GM23338 (cell line): Measurements from ENCODE around the gene FBRSL1. TPM values are rescaled to one million over a fixed set of nuclear protein-coding genes. Genes with fewer than 3 reads are reported as not detected.

Source experiments
- ATAC-seq: fragments of 200-7000 bp; cut with Tn5 transposase; 3 replicates; pipeline ENCODE4 v1.9.1; 2020
- DNase-seq: peaks from one replicate; pipeline ENCODE4 v3.0.0-alpha.2; 2015; ENCODE audit warnings: low spot score
- H2AFZ ChIP-seq: fragments of 200-600 bp; sonication (generic); 2 replicates; pipeline ENCODE4 v1.8.0; 2016; ENCODE audit warnings: antibody characterized with exemption, mild to moderate bottlenecking, moderate library complexity
- H3F3A ChIP-seq: fragments of 200-600 bp; sonication (generic); replicated peaks from 2 replicates; pipeline ENCODE4 v1.8.0; 2017; ENCODE audit warnings: antibody characterized with exemption, mixed run types, low read depth
- H3K27ac ChIP-seq: fragments of 200-600 bp; sonication (generic); 2 replicates; pipeline ENCODE4 v1.6.1; 2016; ENCODE audit warnings: low read depth
- H3K27me3 ChIP-seq: fragments of 200-600 bp; sonication (generic); 2 replicates; pipeline ENCODE4 v1.8.0; 2016; ENCODE audit warnings: mild to moderate bottlenecking, mixed run types, moderate library complexity; ENCODE audit not compliant: insufficient read depth
- H3K36me3 ChIP-seq: fragments of 200-600 bp; sonication (generic); 2 replicates; pipeline ENCODE4 v1.8.0; 2016; ENCODE audit warnings: mild to moderate bottlenecking; ENCODE audit not compliant: insufficient read depth
- H3K4me1 ChIP-seq: fragments of 200-600 bp; sonication (generic); 2 replicates; pipeline ENCODE4 v1.8.0; 2016; ENCODE audit warnings: mild to moderate bottlenecking, moderate library complexity; ENCODE audit not compliant: insufficient read depth
- H3K4me2 ChIP-seq: fragments of 200-600 bp; sonication (generic); 2 replicates; pipeline ENCODE4 v1.7.1; 2017; ENCODE audit warnings: mixed run types
- H3K4me3 ChIP-seq: fragments of 200-600 bp; sonication (generic); 2 replicates; pipeline ENCODE4 v1.6.1; 2016; ENCODE audit warnings: mixed run types
- H3K79me2 ChIP-seq: fragments of 200-600 bp; sonication (generic); replicated peaks from 2 replicates; pipeline ENCODE4 v1.8.0; 2017; ENCODE audit warnings: mild to moderate bottlenecking; ENCODE audit not compliant: insufficient read depth
- H3K9me2 ChIP-seq: fragments of 200-600 bp; sonication (generic); 2 replicates; pipeline ENCODE4 v1.8.0; 2017; ENCODE audit not compliant: insufficient read depth
- H4K20me1 ChIP-seq: fragments of 200-600 bp; sonication (generic); replicated peaks from 2 replicates; pipeline ENCODE4 v1.8.0; 2017; ENCODE audit warnings: mild to moderate bottlenecking; ENCODE audit not compliant: insufficient read depth
- H3K27ac Mint-ChIP-seq: 2 replicates; pipeline ENCODE4 v1.8.0; 2020; ENCODE audit warnings: inconsistent platforms, mild to moderate bottlenecking, moderate library complexity, mixed read lengths
- H3K27me3 Mint-ChIP-seq: 3 replicates; pipeline ENCODE4 v1.8.0; 2022; ENCODE audit warnings: low read depth, mild to moderate bottlenecking, moderate library complexity, mixed read lengths, inconsistent platforms; ENCODE audit not compliant: insufficient read depth, poor library complexity
- H3K36me3 Mint-ChIP-seq: 3 replicates; pipeline ENCODE4 v1.8.0; 2021; ENCODE audit warnings: low read depth, mild to moderate bottlenecking, inconsistent platforms, moderate library complexity, mixed read lengths
- H3K4me1 Mint-ChIP-seq: 3 replicates; pipeline ENCODE4 v1.8.0; 2020; ENCODE audit warnings: mild to moderate bottlenecking, inconsistent platforms, mixed read lengths
- H3K4me3 Mint-ChIP-seq: 3 replicates; pipeline ENCODE4 v1.8.0; 2021; ENCODE audit warnings: moderate library complexity, mild to moderate bottlenecking, inconsistent platforms, mixed read lengths
- H3K9me3 Mint-ChIP-seq: 3 replicates; pipeline ENCODE4 v1.8.0; 2020; ENCODE audit warnings: moderate library complexity, mild to moderate bottlenecking, inconsistent platforms, mixed read lengths
- CREB1 ChIP-seq: fragments of 250-450 bp; sonication (Bioruptor Pico); IDR thresholded peaks from 2 replicates; pipeline ENCODE4 v1.5.0; 2020; ENCODE audit warnings: low read depth, mild to moderate bottlenecking, moderate library complexity
- EZH2phosphoT487 ChIP-seq: fragments of 200-600 bp; sonication (generic); IDR thresholded peaks from one replicate; pipeline ENCODE4 v1.8.1; 2018; ENCODE audit warnings: antibody characterized with exemption; ENCODE audit not compliant: unreplicated experiment
- NANOG ChIP-seq: IDR thresholded peaks from 2 replicates; pipeline ENCODE4 v1.6.1; 2016; ENCODE audit warnings: antibody characterized with exemption, borderline replicate concordance
- POLR2AphosphoS5 ChIP-seq: IDR thresholded peaks from 2 replicates; pipeline ENCODE4 v1.6.1; 2016; ENCODE audit warnings: antibody characterized with exemption, low read depth
- STAT1 ChIP-seq: IDR thresholded peaks from one replicate; pipeline ENCODE4 v1.6.1; 2016; ENCODE audit warnings: antibody characterized with exemption; ENCODE audit not compliant: unreplicated experiment
- ZNF331 ChIP-seq: fragments of 250-450 bp; sonication (Bioruptor Pico); IDR thresholded peaks from 2 replicates; pipeline ENCODE4 v1.5.0; 2020; ENCODE audit warnings: low read depth, mild to moderate bottlenecking, moderate library complexity
- polyA plus RNA-seq: library from polyadenylated mRNA; unstranded; fragments of >200 nt; fragmentation: Nextera tagmentation; extraction: Ambion mirVana; gene quantifications from 2 replicates; pipeline ENCODE4 v1.2.1, GENCODE V29; 2016
- total RNA-seq: library from RNA; depleted of rRNA; stranded (reverse); fragments of >200 nt; shearing (Covaris generic); gene quantifications from 2 replicates; pipeline ENCODE4 v1.2.3, GENCODE V29; 2014
- TF ChIP-seq, protein P1 (sequence below): IDR thresholded peaks from one replicate; pipeline ENCODE4 v1.6.1; 2018; ENCODE audit warnings: antibody characterized with exemption; ENCODE audit not compliant: unreplicated experiment
- TF ChIP-seq, protein P2 (sequence below): fragments of 250-450 bp; sonication (Bioruptor Pico); IDR thresholded peaks from 2 replicates; pipeline ENCODE4 v1.5.0; 2020; ENCODE audit warnings: mild to moderate bottlenecking, moderate library complexity
- TF ChIP-seq, protein P3 (sequence below): IDR thresholded peaks from 2 replicates; pipeline ENCODE4 v1.6.1; 2016; ENCODE audit warnings: antibody characterized with exemption

FBRSL1 gene
- total and polyA plus RNA-seq, 2 experiments from 2014 or later, result 37.8 to 89.8 TPM

GRCh38 chr12:132545955-132546354, 56.0 kb downstream of the FBRSL1 start:
- Histone ChIP-seq H3K9me2 (peaks cover 3% of the 10 kb centered on the region; the same call in 1 of the 2 replicates), H3K36me3 (no peaks in the 10 kb centered on the region), H3F3A (no peaks in the 10 kb centered on the region), H2AFZ (no peak overlapping the region), H3K79me2 (no peaks in the 10 kb centered on the region), H3K4me2 (no peak overlapping the region), H3K4me1 (0 out of 2 replicates have a peak, but pooled peaks cover 11% of the 10 kb centered on the region), H3K27ac (no peak overlapping the region), H3K4me3 (no peak overlapping the region), H4K20me1 (no peaks in the 10 kb centered on the region), H3K27me3 (peaks cover 97% of the 10 kb centered on the region)
- Mint-ChIP-seq H3K27ac (no peak overlapping the region), H3K9me3 (peaks cover 3% of the 10 kb centered on the region), H3K4me3 (no peak overlapping the region), H3K27me3 (peaks cover 54% of the 10 kb centered on the region), H3K4me1 (peaks cover 2% of the 10 kb centered on the region; the same call in 2 of the 3 replicates), H3K36me3 (no peaks in the 10 kb centered on the region)
- TF ChIP-seq NANOG (no peak), EZH2phosphoT487 (no peak), STAT1 (no peak), POLR2AphosphoS5 (no peak), ZNF331 (CRISPR knock-in tag) (no peak), CREB1 (CRISPR knock-in tag) (no peak)
- TF ChIP-seq, protein P1, sequence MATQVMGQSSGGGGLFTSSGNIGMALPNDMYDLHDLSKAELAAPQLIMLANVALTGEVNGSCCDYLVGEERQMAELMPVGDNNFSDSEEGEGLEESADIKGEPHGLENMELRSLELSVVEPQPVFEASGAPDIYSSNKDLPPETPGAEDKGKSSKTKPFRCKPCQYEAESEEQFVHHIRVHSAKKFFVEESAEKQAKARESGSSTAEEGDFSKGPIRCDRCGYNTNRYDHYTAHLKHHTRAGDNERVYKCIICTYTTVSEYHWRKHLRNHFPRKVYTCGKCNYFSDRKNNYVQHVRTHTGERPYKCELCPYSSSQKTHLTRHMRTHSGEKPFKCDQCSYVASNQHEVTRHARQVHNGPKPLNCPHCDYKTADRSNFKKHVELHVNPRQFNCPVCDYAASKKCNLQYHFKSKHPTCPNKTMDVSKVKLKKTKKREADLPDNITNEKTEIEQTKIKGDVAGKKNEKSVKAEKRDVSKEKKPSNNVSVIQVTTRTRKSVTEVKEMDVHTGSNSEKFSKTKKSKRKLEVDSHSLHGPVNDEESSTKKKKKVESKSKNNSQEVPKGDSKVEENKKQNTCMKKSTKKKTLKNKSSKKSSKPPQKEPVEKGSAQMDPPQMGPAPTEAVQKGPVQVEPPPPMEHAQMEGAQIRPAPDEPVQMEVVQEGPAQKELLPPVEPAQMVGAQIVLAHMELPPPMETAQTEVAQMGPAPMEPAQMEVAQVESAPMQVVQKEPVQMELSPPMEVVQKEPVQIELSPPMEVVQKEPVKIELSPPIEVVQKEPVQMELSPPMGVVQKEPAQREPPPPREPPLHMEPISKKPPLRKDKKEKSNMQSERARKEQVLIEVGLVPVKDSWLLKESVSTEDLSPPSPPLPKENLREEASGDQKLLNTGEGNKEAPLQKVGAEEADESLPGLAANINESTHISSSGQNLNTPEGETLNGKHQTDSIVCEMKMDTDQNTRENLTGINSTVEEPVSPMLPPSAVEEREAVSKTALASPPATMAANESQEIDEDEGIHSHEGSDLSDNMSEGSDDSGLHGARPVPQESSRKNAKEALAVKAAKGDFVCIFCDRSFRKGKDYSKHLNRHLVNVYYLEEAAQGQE, result no peak
- TF ChIP-seq, protein P2, sequence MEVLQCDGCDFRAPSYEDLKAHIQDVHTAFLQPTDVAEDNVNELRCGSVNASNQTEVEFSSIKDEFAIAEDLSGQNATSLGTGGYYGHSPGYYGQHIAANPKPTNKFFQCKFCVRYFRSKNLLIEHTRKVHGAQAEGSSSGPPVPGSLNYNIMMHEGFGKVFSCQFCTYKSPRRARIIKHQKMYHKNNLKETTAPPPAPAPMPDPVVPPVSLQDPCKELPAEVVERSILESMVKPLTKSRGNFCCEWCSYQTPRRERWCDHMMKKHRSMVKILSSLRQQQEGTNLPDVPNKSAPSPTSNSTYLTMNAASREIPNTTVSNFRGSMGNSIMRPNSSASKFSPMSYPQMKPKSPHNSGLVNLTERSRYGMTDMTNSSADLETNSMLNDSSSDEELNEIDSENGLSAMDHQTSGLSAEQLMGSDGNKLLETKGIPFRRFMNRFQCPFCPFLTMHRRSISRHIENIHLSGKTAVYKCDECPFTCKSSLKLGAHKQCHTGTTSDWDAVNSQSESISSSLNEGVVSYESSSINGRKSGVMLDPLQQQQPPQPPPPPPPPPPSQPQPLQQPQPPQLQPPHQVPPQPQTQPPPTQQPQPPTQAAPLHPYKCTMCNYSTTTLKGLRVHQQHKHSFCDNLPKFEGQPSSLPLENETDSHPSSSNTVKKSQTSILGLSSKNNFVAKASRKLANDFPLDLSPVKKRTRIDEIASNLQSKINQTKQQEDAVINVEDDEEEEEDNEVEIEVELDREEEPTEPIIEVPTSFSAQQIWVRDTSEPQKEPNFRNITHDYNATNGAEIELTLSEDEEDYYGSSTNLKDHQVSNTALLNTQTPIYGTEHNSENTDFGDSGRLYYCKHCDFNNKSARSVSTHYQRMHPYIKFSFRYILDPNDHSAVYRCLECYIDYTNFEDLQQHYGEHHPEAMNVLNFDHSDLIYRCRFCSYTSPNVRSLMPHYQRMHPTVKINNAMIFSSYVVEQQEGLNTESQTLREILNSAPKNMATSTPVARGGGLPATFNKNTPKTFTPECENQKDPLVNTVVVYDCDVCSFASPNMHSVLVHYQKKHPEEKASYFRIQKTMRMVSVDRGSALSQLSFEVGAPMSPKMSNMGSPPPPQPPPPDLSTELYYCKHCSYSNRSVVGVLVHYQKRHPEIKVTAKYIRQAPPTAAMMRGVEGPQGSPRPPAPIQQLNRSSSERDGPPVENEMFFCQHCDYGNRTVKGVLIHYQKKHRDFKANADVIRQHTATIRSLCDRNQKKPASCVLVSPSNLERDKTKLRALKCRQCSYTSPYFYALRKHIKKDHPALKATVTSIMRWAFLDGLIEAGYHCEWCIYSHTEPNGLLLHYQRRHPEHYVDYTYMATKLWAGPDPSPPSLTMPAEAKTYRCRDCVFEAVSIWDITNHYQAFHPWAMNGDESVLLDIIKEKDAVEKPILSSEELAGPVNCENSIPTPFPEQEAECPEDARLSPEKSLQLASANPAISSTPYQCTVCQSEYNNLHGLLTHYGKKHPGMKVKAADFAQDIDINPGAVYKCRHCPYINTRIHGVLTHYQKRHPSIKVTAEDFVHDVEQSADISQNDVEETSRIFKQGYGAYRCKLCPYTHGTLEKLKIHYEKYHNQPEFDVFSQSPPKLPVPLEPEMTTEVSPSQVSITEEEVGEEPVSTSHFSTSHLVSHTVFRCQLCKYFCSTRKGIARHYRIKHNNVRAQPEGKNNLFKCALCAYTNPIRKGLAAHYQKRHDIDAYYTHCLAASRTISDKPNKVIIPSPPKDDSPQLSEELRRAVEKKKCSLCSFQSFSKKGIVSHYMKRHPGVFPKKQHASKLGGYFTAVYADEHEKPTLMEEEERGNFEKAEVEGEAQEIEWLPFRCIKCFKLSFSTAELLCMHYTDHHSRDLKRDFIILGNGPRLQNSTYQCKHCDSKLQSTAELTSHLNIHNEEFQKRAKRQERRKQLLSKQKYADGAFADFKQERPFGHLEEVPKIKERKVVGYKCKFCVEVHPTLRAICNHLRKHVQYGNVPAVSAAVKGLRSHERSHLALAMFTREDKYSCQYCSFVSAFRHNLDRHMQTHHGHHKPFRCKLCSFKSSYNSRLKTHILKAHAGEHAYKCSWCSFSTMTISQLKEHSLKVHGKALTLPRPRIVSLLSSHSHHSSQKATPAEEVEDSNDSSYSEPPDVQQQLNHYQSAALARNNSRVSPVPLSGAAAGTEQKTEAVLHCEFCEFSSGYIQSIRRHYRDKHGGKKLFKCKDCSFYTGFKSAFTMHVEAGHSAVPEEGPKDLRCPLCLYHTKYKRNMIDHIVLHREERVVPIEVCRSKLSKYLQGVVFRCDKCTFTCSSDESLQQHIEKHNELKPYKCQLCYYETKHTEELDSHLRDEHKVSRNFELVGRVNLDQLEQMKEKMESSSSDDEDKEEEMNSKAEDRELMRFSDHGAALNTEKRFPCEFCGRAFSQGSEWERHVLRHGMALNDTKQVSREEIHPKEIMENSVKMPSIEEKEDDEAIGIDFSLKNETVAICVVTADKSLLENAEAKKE (CRISPR knock-in tag), result no peak
- TF ChIP-seq, protein P3, sequence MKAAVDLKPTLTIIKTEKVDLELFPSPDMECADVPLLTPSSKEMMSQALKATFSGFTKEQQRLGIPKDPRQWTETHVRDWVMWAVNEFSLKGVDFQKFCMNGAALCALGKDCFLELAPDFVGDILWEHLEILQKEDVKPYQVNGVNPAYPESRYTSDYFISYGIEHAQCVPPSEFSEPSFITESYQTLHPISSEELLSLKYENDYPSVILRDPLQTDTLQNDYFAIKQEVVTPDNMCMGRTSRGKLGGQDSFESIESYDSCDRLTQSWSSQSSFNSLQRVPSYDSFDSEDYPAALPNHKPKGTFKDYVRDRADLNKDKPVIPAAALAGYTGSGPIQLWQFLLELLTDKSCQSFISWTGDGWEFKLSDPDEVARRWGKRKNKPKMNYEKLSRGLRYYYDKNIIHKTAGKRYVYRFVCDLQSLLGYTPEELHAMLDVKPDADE, result no peak
- no peak for DNase-seq
- ATAC-seq, result no peak
